GM12892 (cell line): Measurements from ENCODE around the gene ASTN2.

Experiments
- POLR2A ChIP-seq: IDR thresholded peaks from 2 replicates; pipeline ENCODE4 v1.6.1; 2011; ENCODE audit warnings: low read depth, low read length, control low read depth
- POLR2AphosphoS5 ChIP-seq: IDR thresholded peaks from 2 replicates; pipeline ENCODE4 v1.6.1; 2011; ENCODE audit warnings: low read depth, low read length, control low read depth
- TAF1 ChIP-seq: IDR thresholded peaks from 2 replicates; pipeline ENCODE4 v1.6.1; 2011; ENCODE audit warnings: low read depth, mild to moderate bottlenecking, control low read depth, low read length, borderline replicate concordance

DNA sequence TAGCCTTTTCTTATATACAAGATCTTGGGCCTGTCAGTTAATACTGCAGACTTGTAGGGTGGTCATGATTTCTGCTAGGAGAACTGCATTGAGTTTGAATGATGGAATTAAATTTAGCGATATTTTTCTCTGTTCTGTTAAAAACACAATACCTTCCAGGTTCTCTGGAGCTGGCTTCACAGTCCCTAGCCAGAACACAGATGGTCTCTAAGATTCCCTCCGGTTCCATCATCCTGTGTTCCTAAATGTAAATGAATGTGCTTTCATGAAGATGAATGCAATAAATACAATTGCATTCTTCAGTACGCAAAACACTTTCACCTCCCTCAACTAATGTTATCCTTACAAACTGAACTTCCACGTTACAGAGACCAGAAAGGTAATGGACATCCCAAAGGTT lies 264.9 kb downstream of the ASTN2 start:
- TF ChIP-seq POLR2A, result no peak
- TF ChIP-seq POLR2AphosphoS5, result no peak
- no peak for TF ChIP-seq TAF1
